Measurements from ENCODE around the gene FREY1.

FREY1 gene, protein sequence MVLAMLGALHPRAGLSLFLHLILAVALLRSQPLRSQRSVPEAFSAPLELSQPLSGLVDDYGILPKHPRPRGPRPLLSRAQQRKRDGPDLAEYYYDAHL

GRCh38 chr11:45906965-45907611, at the start of gene FREY1:
FREY1 (minus strand) TSS chr11:45907271; CDS start chr11:45907245, 26 bp downstream.
- Histone ChIP-seq H4K20me1 (ENCODE audit: control insufficient read depth, insufficient read depth, low read depth, low read length) (no peaks in the 10 kb centered on the region), H3K27ac (ENCODE audit: low read depth, low read length) (no peak within 1 kb of the TSS), H3K79me2 (ENCODE audit: control insufficient read depth, low read length) (no peaks in the 10 kb centered on the region), H3K4me3 (ENCODE audit: low read length) (no peak within 1 kb of the TSS), H3K27me3 (ENCODE audit: control insufficient read depth, low read length) (no peaks in the 10 kb centered on the region; the same call in 1 of the 2 replicates), H3K4me1 (ENCODE audit: control insufficient read depth, low read length) (peaks cover 7% of the 10 kb centered on the region), H3K9me2 (replicated peaks; ENCODE audit: control insufficient read depth, low read length) (no peaks in the 10 kb centered on the region), H3K9me3 (ENCODE audit: control insufficient read depth, insufficient read depth, low read length) (no peaks in the 10 kb centered on the region), H3F3A (ENCODE audit: control insufficient read depth, insufficient read depth) (no peaks in the 10 kb centered on the region), H3K36me3 (ENCODE audit: control insufficient read depth, low read length) (peaks cover 13% of the 10 kb centered on the region; the same call in 1 of the 2 replicates), H3K4me2 (ENCODE audit: low read length) (no peak within 1 kb of the TSS)
- no peak for TF ChIP-seq EZH2phosphoT487 (IDR thresholded peaks at IDR 0.05; ENCODE audit: borderline replicate concordance, low read length)
- TF ChIP-seq CTCF (IDR thresholded peaks at IDR 0.05; ENCODE audit: low read depth, low read length, poor library complexity, severe bottlenecking) = no peak

GRCh38 chr11:45949992-45950407, 42.9 kb upstream of the FREY1 start:
- H3K36me3 ChIP-seq (ENCODE audit: control insufficient read depth, low read length) = peaks cover 45% of the 10 kb centered on the region
- TF ChIP-seq CTCF (IDR thresholded peaks at IDR 0.05; ENCODE audit: low read depth, low read length, poor library complexity, severe bottlenecking) (no peak), EZH2phosphoT487 (IDR thresholded peaks at IDR 0.05; ENCODE audit: borderline replicate concordance, low read length) (no peak)
- no peak overlapping the region for H3K27ac ChIP-seq (ENCODE audit: low read depth, low read length)
- H3K79me2 ChIP-seq (ENCODE audit: control insufficient read depth, low read length) = no peaks in the 10 kb centered on the region
- H3F3A ChIP-seq (ENCODE audit: control insufficient read depth, insufficient read depth) = no peaks in the 10 kb centered on the region
- no peak overlapping the region for H3K4me2 ChIP-seq (ENCODE audit: low read length)
- H4K20me1 ChIP-seq (ENCODE audit: control insufficient read depth, insufficient read depth, low read depth, low read length) = no peaks in the 10 kb centered on the region
- no peaks in the 10 kb centered on the region for H3K9me2 ChIP-seq (replicated peaks; ENCODE audit: control insufficient read depth, low read length)
- H3K9me3 ChIP-seq (ENCODE audit: control insufficient read depth, insufficient read depth, low read length) = no peaks in the 10 kb centered on the region
- peaks cover 16% of the 10 kb centered on the region for H3K4me1 ChIP-seq (ENCODE audit: control insufficient read depth, low read length)
- no peaks in the 10 kb centered on the region for H3K27me3 ChIP-seq (ENCODE audit: control insufficient read depth, low read length)
- H3K4me3 ChIP-seq (ENCODE audit: low read length) = no peak overlapping the region

DNA sequence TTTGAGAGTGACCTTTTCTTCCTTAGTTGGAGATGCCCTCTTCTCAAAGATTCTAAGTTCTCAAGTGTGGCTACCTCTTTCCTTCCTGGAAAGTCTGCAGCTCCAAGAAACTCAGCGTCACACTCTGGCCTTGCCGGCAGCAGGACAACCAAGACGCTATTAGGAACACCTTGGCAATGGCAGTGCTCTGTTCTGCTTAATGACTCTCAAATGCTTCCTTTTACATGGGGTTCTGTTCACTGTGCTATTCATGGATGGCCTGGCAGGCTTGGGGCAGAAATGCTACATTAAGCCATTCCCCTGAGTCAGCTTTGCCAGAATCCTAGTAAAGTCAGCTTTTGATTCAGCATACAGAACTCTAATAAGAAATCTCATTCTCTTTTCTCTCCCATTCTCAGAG, 41.3 kb upstream of the FREY1 start:
- H3K79me2 ChIP-seq (ENCODE audit: control insufficient read depth, low read length) = no peaks in the 10 kb centered on the region
- no peaks in the 10 kb centered on the region for H3K9me3 ChIP-seq (ENCODE audit: control insufficient read depth, insufficient read depth, low read length)
- H3K4me3 ChIP-seq (ENCODE audit: low read length) = no peak overlapping the region
- H3F3A ChIP-seq (ENCODE audit: control insufficient read depth, insufficient read depth) = no peaks in the 10 kb centered on the region
- no peak overlapping the region for H3K27ac ChIP-seq (ENCODE audit: low read depth, low read length)
- no peak for TF ChIP-seq CTCF (IDR thresholded peaks at IDR 0.05; ENCODE audit: low read depth, low read length, poor library complexity, severe bottlenecking)
- no peak for TF ChIP-seq EZH2phosphoT487 (IDR thresholded peaks at IDR 0.05; ENCODE audit: borderline replicate concordance, low read length)
- H3K4me1 ChIP-seq (ENCODE audit: control insufficient read depth, low read length) = peaks cover 13% of the 10 kb centered on the region
- peaks cover 44% of the 10 kb centered on the region for H3K36me3 ChIP-seq (ENCODE audit: control insufficient read depth, low read length)
- no peak overlapping the region for H3K4me2 ChIP-seq (ENCODE audit: low read length)
- H3K9me2 ChIP-seq (replicated peaks; ENCODE audit: control insufficient read depth, low read length) = no peaks in the 10 kb centered on the region
- H3K27me3 ChIP-seq (ENCODE audit: control insufficient read depth, low read length) = no peaks in the 10 kb centered on the region
- no peaks in the 10 kb centered on the region for H4K20me1 ChIP-seq (ENCODE audit: control insufficient read depth, insufficient read depth, low read depth, low read length)

Data from DOHH2 (cell line).